Small intestine (tissue), 7 donors: Measurements from ENCODE around the gene PNKD. TPM values are rescaled to one million over a fixed set of nuclear protein-coding genes. Genes with fewer than 3 reads are reported as not detected.

ENCODE experiments used
- DNase-seq, 2 donors: peaks; one replicate each; pipeline versions ENCODE4 v3.0.0 to v3.0.0-alpha.2; 2013
- FAIRE-seq: peaks from 2 replicates; lab custom pipeline; 2012; peaks lifted over from hg19 to GRCh38; lab: Jason Lieb, UNC
- H3K27ac ChIP-seq, 3 donors: one replicate each; pipeline ENCODE4 v1.5.1; 2013; ENCODE audit warnings: low read length in 2 of 3, mild to moderate bottlenecking in 2 of 3, control low read depth in 1 of 3, inconsistent platforms in 1 of 3, low read depth in 1 of 3, moderate library complexity in 1 of 3
- H3K27me3 ChIP-seq, 3 donors: one replicate each; pipeline ENCODE4 v1.6.1; 2013; ENCODE audit warnings: low read length in 3 of 3, inconsistent platforms in 1 of 3; ENCODE audit not compliant: control insufficient read depth in 3 of 3, insufficient read depth in 3 of 3
- H3K36me3 ChIP-seq, 3 donors: one replicate each; pipeline ENCODE4 v1.6.1; 2013; ENCODE audit warnings: low read length in 3 of 3, inconsistent platforms in 1 of 3, low read depth in 1 of 3, mild to moderate bottlenecking in 1 of 3, moderate library complexity in 1 of 3; ENCODE audit not compliant: control insufficient read depth in 3 of 3, insufficient read depth in 2 of 3
- H3K4me1 ChIP-seq, 3 donors: one replicate each; pipeline ENCODE4 v1.6.1; 2013; ENCODE audit warnings: low read length in 2 of 3, inconsistent platforms in 1 of 3, low read depth in 1 of 3, mild to moderate bottlenecking in 1 of 3, moderate library complexity in 1 of 3; ENCODE audit not compliant: control insufficient read depth in 3 of 3, insufficient read depth in 2 of 3
- H3K4me3 ChIP-seq, 3 donors: one replicate each; pipeline ENCODE4 v1.5.1; 2013; ENCODE audit warnings: low read length in 3 of 3, control low read depth in 1 of 3, inconsistent platforms in 1 of 3, low read depth in 1 of 3, mild to moderate bottlenecking in 1 of 3, moderate library complexity in 1 of 3
- H3K9me3 ChIP-seq, 2 donors: one replicate each; pipeline ENCODE4 v1.6.1; 2013; ENCODE audit warnings: low read depth in 1 of 2, low read length in 1 of 2; ENCODE audit not compliant: control insufficient read depth in 2 of 2, insufficient read depth in 1 of 2
- WGBS, 3 donors: extraction: QIAGEN DNeasy Blood & Tissue Kit; methylation state at CpG; one replicate each; pipeline ENCODE4 v1.1.7; 2013; 5-methylcytosine and 5-hydroxymethylcytosine counted together
- polyA plus RNA-seq, 4 donors: library from polyadenylated mRNA; stranded (reverse) in 3 of 4; unstranded in 1 of 4; fragments of 200-250 nt in 3 of 4; fragments of 120-200 nt in 1 of 4; gene quantifications; one replicate each; pipeline versions ENCODE4 v1.2.1 to v1.2.3, GENCODE V29; 2013
- donor health status: healthy with polysubstance abuse.
- donor health status: control.
- donor health status: control.
- donor health status: Bipolar disorder and iron deficiency.
- donor health status: healthy.

Gene PNKD
- polyA plus RNA-seq, 4 donors, result 88.4 to 137 (median 104) TPM

GRCh38 chr2:218383892-218384519 is 113.7 kb downstream of the PNKD start:
- Histone ChIP-seq H3K36me3 (peaks cover 0 to 2% (median 0%) of the 10 kb centered on the region in 3 donors), H3K27ac (no peak overlapping the region), H3K27me3 (no peaks in the 10 kb centered on the region), H3K9me3 (no peaks in the 10 kb centered on the region), H3K4me1 (peaks cover 0 to 12% (median 0%) of the 10 kb centered on the region in 3 donors), H3K4me3 (no peak overlapping the region)
- WGBS, 3 donors, result 81 to 87% (median 86%) methylated on average over 10 of the region's 10 CpGs
- no peak for DNase-seq
- FAIRE-seq, result no peak

GRCh38 chr2:218384975-218385374 is 114.7 kb downstream of the PNKD start:
- WGBS, 3 donors, result 56 to 79% (median 56%) methylated on average over 9 of the region's 9 CpGs
- Histone ChIP-seq H3K36me3 (peaks cover 0 to 2% (median 0%) of the 10 kb centered on the region in 3 donors), H3K4me1 (peaks cover 0 to 18% (median 0%) of the 10 kb centered on the region in 3 donors), H3K9me3 (no peaks in the 10 kb centered on the region), H3K27me3 (no peaks in the 10 kb centered on the region), H3K27ac (no peak overlapping the region), H3K4me3 (no peak overlapping the region)
- no peak for DNase-seq
- FAIRE-seq, result no peak

DNA sequence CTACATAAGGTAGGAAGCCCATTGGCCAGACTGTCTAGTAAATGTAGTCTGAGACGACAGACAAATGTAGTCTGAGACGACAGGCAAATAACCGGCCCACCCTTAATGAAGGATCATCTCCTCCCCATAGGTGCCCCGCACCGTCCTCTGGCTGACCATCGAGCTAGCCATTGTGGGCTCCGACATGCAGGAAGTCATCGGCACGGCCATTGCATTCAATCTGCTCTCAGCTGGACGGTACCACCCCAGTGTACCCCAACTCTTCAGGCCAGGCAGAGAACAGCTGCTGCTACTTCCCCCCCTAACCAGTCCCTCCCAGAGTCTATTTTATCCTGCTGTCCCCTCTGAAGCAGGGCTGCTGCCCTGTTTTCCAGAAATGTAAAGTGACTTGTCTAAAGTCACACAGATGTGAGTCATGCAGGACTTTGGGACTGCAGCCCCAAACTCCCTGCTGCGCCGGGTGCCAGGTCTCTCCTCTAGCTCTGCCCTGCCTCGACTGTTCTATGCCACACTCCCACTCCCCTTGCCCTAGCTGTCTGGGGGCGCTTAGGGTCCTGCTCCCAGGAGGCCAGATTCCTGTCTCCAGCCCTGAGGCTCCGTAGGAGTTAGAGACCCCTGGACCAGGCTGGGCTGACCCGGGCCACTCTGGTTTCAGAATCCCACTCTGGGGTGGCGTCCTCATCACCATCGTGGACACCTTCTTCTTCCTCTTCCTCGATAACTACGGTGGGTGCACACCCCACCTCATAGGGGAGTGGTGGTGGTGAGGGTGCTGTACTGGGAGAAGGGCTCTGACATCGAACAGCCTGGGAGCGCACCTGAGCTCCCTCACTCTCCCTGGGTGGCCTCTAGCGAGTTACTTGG is 116.4 kb downstream of the PNKD start:
- FAIRE-seq (no peak), DNase-seq (no peak)
- 55 to 67% (median 58%) methylated on average over 23 of the region's 23 CpGs for WGBS, 3 donors
- peaks cover 0 to 18% (median 0%) of the 10 kb centered on the region in 3 donors for H3K4me1 ChIP-seq
- peaks cover 0 to under 1% (median 0%) of the 10 kb centered on the region in 3 donors for H3K36me3 ChIP-seq
- peak overlapping the region in 1 of 3 donors; percentile 49 for H3K4me3 ChIP-seq
- H3K9me3 ChIP-seq, result no peaks in the 10 kb centered on the region
- H3K27ac ChIP-seq, result peak overlapping the region in 2 of 3 donors; percentile 81 to 92
- no peaks in the 10 kb centered on the region for H3K27me3 ChIP-seq

DNA sequence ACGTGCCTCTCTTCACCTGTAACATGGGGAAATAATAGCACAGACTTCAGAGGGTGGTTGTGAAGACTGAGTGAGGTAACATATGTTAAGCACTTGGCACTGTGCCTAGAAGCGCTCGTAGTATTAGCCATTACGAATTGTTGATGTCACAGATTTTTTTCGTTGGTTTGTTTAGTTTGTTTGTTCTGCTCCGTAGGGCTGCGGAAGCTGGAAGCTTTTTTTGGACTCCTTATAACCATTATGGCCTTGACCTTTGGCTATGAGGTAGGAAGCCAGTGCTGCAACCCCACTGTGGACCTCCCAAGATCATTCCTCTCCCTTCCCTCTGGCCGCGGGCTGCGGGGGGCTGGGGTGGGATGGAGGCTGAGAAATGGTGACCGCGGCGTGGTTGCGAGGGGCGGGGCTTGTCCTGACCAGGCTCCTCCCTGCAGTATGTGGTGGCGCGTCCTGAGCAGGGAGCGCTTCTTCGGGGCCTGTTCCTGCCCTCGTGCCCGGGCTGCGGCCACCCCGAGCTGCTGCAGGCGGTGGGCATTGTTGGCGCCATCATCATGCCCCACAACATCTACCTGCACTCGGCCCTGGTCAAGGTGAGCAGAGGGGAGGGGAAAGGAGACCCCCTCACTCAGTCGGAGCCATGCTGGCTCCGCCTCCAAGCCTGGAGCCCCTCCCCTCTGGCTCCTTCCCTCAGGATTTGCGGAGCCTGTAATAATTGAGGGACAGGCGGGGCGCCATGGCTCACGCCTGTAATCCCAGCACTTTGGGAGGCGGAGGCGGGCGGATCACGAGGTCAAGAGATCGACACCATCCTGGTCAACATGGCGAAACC is 117.3 kb downstream of the PNKD start:
- DNase-seq (peak; percentile 79 to 94), FAIRE-seq (no peak)
- Histone ChIP-seq H3K4me3 (peak overlapping the region in 2 of 3 donors; percentile 47 to 49), H3K36me3 (no peaks in the 10 kb centered on the region), H3K4me1 (peaks cover 0 to 18% (median 0%) of the 10 kb centered on the region in 3 donors), H3K27me3 (no peaks in the 10 kb centered on the region), H3K9me3 (no peaks in the 10 kb centered on the region), H3K27ac (peak overlapping the region; percentile 52 to 92 (median 81))
- WGBS, 3 donors, result 3 to 14% (median 12%) methylated on average over 35 to 38 of the region's 38 CpGs

DNA sequence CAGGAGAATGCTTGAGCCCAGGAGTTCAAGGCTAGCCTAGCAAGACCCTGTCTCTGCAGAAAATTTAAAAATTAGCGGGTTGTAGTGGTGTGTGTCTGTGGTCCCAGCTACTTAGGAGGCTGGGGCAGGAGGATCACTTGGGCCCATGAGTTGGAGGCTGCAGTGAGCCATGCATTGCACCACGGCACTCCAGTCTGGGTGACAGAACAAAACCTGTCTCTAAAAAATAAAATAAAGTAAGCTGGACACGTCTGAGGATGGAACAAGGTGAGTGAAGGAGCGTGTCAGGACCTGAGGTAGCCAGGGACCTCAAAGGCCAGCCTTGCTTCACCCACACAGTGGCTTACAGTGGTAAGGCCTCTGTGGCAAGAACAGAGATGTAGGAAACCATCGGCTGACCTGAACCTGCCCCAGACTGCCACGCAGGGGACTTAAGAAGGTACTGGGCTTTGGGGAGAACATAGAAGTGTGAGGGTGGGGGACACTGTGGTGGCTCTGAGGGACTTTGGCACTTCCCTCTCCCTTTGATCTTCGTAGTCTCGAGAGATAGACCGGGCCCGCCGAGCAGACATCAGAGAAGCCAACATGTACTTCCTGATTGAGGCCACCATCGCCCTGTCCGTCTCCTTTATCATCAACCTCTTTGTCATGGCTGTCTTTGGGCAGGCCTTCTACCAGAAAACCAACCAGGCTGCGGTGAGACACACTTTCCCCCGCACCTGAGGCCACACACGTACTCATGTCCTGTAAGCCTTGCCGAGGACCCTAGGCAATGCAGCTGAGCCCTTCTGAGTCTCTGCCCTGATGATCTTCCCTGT is 119.2 kb downstream of the PNKD start:
- no peaks in the 10 kb centered on the region for H3K36me3 ChIP-seq
- FAIRE-seq, result no peak
- H3K27ac ChIP-seq, result no peak overlapping the region
- peaks cover 0 to 18% (median 0%) of the 10 kb centered on the region in 3 donors for H3K4me1 ChIP-seq
- H3K9me3 ChIP-seq, result no peaks in the 10 kb centered on the region
- 75 to 87% (median 80%) methylated on average over 17 of the region's 17 CpGs for WGBS, 3 donors
- H3K4me3 ChIP-seq, result no peak overlapping the region
- H3K27me3 ChIP-seq, result no peaks in the 10 kb centered on the region
- no peak for DNase-seq

GRCh38 chr2:218391202-218391601 is 120.9 kb downstream of the PNKD start:
- FAIRE-seq (no peak), DNase-seq (no peak)
- H3K9me3 ChIP-seq, result no peaks in the 10 kb centered on the region
- H3K4me3 ChIP-seq, result no peak overlapping the region
- H3K27me3 ChIP-seq, result no peaks in the 10 kb centered on the region
- no peak overlapping the region for H3K27ac ChIP-seq
- 88 to 94% (median 90%) methylated on average over 18 to 23 of the region's 23 CpGs for WGBS, 3 donors
- no peaks in the 10 kb centered on the region for H3K36me3 ChIP-seq
- peaks cover 0 to 23% (median 0%) of the 10 kb centered on the region in 3 donors for H3K4me1 ChIP-seq

GRCh38 chr2:218392459-218392858 is 122.1 kb downstream of the PNKD start:
- Histone ChIP-seq H3K36me3 (no peaks in the 10 kb centered on the region), H3K4me3 (no peak overlapping the region), H3K27ac (no peak overlapping the region), H3K9me3 (no peaks in the 10 kb centered on the region), H3K27me3 (no peaks in the 10 kb centered on the region), H3K4me1 (peaks cover 0 to 22% (median 0%) of the 10 kb centered on the region in 3 donors)
- no peak for DNase-seq
- FAIRE-seq, result no peak
- WGBS, 3 donors, result 88 to 93% (median 88%) methylated on average over 5 of the region's 5 CpGs
